GM23248 (cell line): ENCODE data around the gene EFCAB6.

Source experiments
- EZH2 ChIP-seq: fragments of 200-600 bp; sonication (generic); IDR thresholded peaks from 2 replicates; pipeline ENCODE4 v1.6.1; 2018; ENCODE audit warnings: antibody characterized with exemption, mild to moderate bottlenecking; ENCODE audit not compliant: insufficient read depth, poor library complexity, severe bottlenecking
- EZH2phosphoT487 ChIP-seq: fragments of 200-600 bp; sonication (generic); IDR thresholded peaks from 2 replicates; pipeline ENCODE4 v1.6.1; 2018; ENCODE audit warnings: antibody characterized with exemption, moderate library complexity, mild to moderate bottlenecking, low read depth; ENCODE audit not compliant: insufficient read depth

DNA sequence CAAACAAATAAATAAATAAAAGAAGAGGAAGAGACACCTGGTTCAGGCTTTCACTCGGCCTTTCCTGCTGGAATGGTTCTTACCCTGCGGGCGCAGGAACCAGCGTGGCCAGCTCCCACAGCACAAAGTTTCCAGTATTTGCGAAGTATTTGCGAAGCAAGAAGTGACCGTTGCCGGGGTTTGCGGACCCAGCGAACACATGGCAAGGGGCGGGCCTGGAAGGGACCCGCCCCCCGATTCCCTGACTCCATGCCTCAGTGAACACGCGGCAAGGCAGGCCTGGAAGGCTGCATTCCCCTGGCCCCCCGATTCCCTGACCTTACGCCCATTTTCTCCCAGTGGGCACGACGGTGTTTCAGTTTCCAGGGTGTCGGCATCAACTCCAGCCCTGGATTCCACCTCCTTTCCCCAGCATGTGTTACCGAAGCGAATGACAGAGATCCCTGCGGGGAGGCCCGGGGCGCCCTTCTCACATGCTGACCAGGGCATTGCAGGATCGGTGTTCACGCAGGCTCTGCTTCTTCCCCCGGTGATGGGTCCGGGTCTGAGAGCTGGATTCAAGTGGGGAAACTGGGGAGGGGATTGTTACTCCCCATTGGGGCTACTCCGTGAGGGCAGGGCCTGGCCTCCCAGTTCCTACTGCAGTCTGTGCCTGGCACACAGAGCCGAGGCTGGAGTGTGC is 297.5 kb downstream of the EFCAB6 start:
- TF ChIP-seq EZH2 = no peak
- no peak for TF ChIP-seq EZH2phosphoT487
